Measurements from ENCODE around the gene SCYL1.

SCYL1 gene

GRCh38 chr11:65565624-65566453, 41.0 kb downstream of the SCYL1 start:
- in situ Hi-C loops (cut with MboI; ENCODE audit: low sequenced_read_pairs, unreplicated experiment): no loop called here
- no peak for TF ChIP-seq CTCF (IDR thresholded peaks at IDR 0.05; ENCODE audit: borderline replicate concordance, control extremely low read depth, extremely low read depth, insufficient read depth, missing control alignments)
- no peak for DNase-seq (ENCODE audit: low spot score)

GRCh38 chr11:65569164-65569972, 44.5 kb downstream of the SCYL1 start:
- in situ Hi-C loops (cut with MboI; ENCODE audit: low sequenced_read_pairs, unreplicated experiment): no loop called here
- no peak for TF ChIP-seq CTCF (IDR thresholded peaks at IDR 0.05; ENCODE audit: borderline replicate concordance, control extremely low read depth, extremely low read depth, insufficient read depth, missing control alignments)
- no peak for DNase-seq (ENCODE audit: low spot score)

GRCh38 chr11:65569973-65570918, 45.4 kb downstream of the SCYL1 start, which contains the start of gene ZNRD2:
ZNRD2 (plus strand) TSS chr11:65570477; CDS start chr11:65570492, 15 bp downstream.
- peak; percentile 97 for DNase-seq (ENCODE audit: low spot score)
- in situ Hi-C loops (cut with MboI; ENCODE audit: low sequenced_read_pairs, unreplicated experiment): no loop called here
- peak; percentile 71 for TF ChIP-seq CTCF (IDR thresholded peaks at IDR 0.05; ENCODE audit: borderline replicate concordance, control extremely low read depth, extremely low read depth, insufficient read depth, missing control alignments)

- no peak for DNase-seq (ENCODE audit: low spot score)
- in situ Hi-C loops (cut with MboI; ENCODE audit: low sequenced_read_pairs, unreplicated experiment): no loop called here
- no peak for TF ChIP-seq CTCF (IDR thresholded peaks at IDR 0.05; ENCODE audit: borderline replicate concordance, control extremely low read depth, extremely low read depth, insufficient read depth, missing control alignments)
Measured at GRCh38 chr11:65571420-65571819, 46.5 kb downstream of the SCYL1 start.

- in situ Hi-C loops (cut with MboI; ENCODE audit: low sequenced_read_pairs, unreplicated experiment): no loop called here
- no peak for DNase-seq (ENCODE audit: low spot score)
- TF ChIP-seq CTCF (IDR thresholded peaks at IDR 0.05; ENCODE audit: borderline replicate concordance, control extremely low read depth, extremely low read depth, insufficient read depth, missing control alignments): peak; percentile 20
Measured at GRCh38 chr11:65571940-65572339, 47.1 kb downstream of the SCYL1 start.
